ENCODE measurements around the gene UFD1. TPM values are rescaled to one million over a fixed set of nuclear protein-coding genes. Genes with fewer than 3 reads are reported as not detected.
A peak's percentile ranks its signal among the peaks of the same experiment; 100 is the strongest.

The UFD1 gene
- total and polyA plus RNA-seq, 2 of the 13 experiments (the other 11 are each of a cell fraction or from before 2014, with no cell fraction given) = 47.9 to 51.1 TPM

GRCh38 chr22:19429950-19430889, 48.8 kb downstream of the UFD1 start (continued):
- TF ChIP-seq PAWR (CRISPR knock-in tag; IDR thresholded peaks at IDR 0.05; ENCODE audit: borderline replicate concordance) (no peak), KMT2A (CRISPR knock-in tag; IDR thresholded peaks at IDR 0.05) (no peak), ZFX (CRISPR knock-in tag; IDR thresholded peaks at IDR 0.05; ENCODE audit: low read depth) (no peak), LCORL (IDR thresholded peaks at IDR 0.05) (no peak), LCORL (CRISPR knock-in tag; IDR thresholded peaks at IDR 0.05) (0 out of 2 replicates have a peak, but pooled peaks have one; percentile 5), THAP7 (CRISPR knock-in tag; IDR thresholded peaks at IDR 0.05) (no peak), ZNF3 (CRISPR knock-in tag; IDR thresholded peaks at IDR 0.05) (no peak), ZNF251 (CRISPR knock-in tag; IDR thresholded peaks at IDR 0.05) (no peak), HOXA5 (CRISPR knock-in tag; IDR thresholded peaks at IDR 0.05) (no peak), HDAC2 (CRISPR knock-in tag; IDR thresholded peaks at IDR 0.05) (0 out of 2 replicates have a peak, but pooled peaks have one; percentile 2), SAP130 (CRISPR knock-in tag; IDR thresholded peaks at IDR 0.05; ENCODE audit: low read depth) (peak; percentile 14; the same call in 1 of the 2 replicates), HMG20A (CRISPR knock-in tag; IDR thresholded peaks at IDR 0.05; ENCODE audit: borderline replicate concordance) (no peak), AGO2 (optimal IDR thresholded peaks at IDR 0.05; ENCODE audit: low read depth, low read length) (no peak), ARID4A (CRISPR knock-in tag; IDR thresholded peaks at IDR 0.05; ENCODE audit: borderline replicate concordance) (peak; percentile 39; the same call in 1 of the 2 replicates), TMF1 (CRISPR knock-in tag; IDR thresholded peaks at IDR 0.05; ENCODE audit: low read depth) (no peak), FOXA1 (IDR thresholded peaks at IDR 0.05) (no peak), FOXA1 (CRISPR knock-in tag; IDR thresholded peaks at IDR 0.05) (no peak), NCOR1 (IDR thresholded peaks at IDR 0.05; ENCODE audit: borderline replicate concordance, low read length) (no peak)
- TF ChIP-seq, protein P1, sequence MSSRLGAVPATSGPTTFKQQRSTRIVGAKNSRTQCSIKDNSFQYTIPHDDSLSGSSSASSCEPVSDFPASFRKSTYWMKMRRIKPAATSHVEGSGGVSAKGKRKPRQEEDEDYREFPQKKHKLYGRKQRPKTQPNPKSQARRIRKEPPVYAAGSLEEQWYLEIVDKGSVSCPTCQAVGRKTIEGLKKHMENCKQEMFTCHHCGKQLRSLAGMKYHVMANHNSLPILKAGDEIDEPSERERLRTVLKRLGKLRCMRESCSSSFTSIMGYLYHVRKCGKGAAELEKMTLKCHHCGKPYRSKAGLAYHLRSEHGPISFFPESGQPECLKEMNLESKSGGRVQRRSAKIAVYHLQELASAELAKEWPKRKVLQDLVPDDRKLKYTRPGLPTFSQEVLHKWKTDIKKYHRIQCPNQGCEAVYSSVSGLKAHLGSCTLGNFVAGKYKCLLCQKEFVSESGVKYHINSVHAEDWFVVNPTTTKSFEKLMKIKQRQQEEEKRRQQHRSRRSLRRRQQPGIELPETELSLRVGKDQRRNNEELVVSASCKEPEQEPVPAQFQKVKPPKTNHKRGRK (CRISPR knock-in tag; IDR thresholded peaks at IDR 0.05) = no peak
- TF ChIP-seq, protein P2, sequence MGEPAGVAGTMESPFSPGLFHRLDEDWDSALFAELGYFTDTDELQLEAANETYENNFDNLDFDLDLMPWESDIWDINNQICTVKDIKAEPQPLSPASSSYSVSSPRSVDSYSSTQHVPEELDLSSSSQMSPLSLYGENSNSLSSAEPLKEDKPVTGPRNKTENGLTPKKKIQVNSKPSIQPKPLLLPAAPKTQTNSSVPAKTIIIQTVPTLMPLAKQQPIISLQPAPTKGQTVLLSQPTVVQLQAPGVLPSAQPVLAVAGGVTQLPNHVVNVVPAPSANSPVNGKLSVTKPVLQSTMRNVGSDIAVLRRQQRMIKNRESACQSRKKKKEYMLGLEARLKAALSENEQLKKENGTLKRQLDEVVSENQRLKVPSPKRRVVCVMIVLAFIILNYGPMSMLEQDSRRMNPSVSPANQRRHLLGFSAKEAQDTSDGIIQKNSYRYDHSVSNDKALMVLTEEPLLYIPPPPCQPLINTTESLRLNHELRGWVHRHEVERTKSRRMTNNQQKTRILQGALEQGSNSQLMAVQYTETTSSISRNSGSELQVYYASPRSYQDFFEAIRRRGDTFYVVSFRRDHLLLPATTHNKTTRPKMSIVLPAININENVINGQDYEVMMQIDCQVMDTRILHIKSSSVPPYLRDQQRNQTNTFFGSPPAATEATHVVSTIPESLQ (CRISPR knock-in tag; conservative IDR thresholded peaks at IDR 0.05) = no peak

Data from HepG2 (cell line).